ENCODE results near the gene ATP8B3. TPM values are rescaled to one million over a fixed set of nuclear protein-coding genes. Genes with fewer than 3 reads are reported as not detected.

ATP8B3 gene
- total RNA-seq: 10 to 100 TPM in 1 of 7 donors, 1 to 10 TPM in 6; 5.4 to 10.1 (median 7.3) TPM
- polyA plus RNA-seq: 1 to 10 TPM; 1.9 to 3.9 (median 2.3) TPM
- long read RNA-seq, donor 1: 0 reads
- long read RNA-seq, donor 2: 0 reads

DNA sequence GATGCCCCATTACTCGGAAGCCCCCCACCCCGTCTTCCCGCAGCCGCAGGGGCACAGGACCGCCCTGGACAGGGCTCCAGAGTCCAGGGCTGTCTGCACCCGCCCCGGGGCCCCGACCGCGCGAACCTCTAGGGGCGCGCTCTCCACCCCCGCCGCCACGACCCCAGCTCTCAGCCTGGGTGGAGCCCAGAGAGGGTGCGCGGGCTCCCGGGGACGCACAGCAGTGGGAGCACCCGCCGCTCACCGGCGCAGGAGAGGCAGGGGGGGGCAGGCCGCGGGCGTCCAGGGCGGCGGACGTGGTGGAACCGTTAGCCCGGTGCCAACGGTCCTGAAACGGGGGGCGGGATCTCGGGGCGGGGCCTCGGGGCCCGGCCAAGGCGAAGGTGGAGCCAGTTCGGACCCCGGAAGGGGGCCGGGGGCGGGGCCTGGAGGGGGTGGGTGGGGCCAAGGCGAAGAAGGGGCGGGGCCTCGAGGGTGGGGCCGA, at the start of gene ATP8B3:
Gene ATP8B3, minus strand, starts transcription at position 335 of the 484 bp plus-strand sequence. CDS start 540 bp downstream, outside the sequence.
- Histone ChIP-seq H3K27ac (peak within 1 kb of the TSS; percentile 68 to 93 (median 83)), H3K27me3 (replicated peaks in 1 of 7) (no peaks in the 10 kb centered on the region), H3K4me1 (peaks cover 10 to 46% (median 31%) of the 10 kb centered on the region in 6 donors), H3K9me3 (no peaks in the 10 kb centered on the region), H3K36me3 (peaks cover 0 to 30% (median 25%) of the 10 kb centered on the region in 6 donors), H3K4me3 (peak within 1 kb of the TSS; percentile 45 to 81 (median 51))
- no peak for DNase-seq
- 1 to 4% (median 2%) methylated on average over 9 to 48 of the region's 48 CpGs for WGBS, 5 donors
- TF ChIP-seq POLR2A (IDR thresholded peaks at IDR 0.05) (no peak), CTCF (IDR thresholded peaks at IDR 0.05 in 8 of 11, conservative IDR thresholded peaks at IDR 0.05 in 3 of 11) (peak in 8 of 11 experiments; percentile 12 to 51 (median 30))
- intact Hi-C loops (cut with DNase I; ENCODE audit: low total_unique reads): no loop called here

DNA sequence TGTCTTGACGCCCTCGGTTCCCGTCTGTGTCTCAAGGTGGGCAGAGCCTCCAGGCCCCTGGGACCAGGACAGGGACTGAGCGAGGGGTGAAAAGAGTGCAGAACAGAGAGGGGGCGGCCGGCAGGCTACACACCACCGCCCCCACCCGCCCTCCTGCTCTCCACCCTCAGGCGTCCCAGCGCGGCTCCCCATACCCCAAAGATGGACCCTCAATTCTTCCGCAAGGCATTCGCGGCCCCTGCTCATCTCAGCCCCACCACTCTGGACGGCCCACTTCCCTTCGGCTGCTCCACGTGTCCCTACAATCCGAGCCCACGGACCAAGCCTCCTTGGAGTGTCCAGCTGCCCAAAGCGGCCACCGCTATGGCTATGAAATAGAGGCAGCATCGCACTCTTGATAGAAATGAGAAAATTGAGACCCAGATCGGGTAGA, 49.5 kb upstream of the ATP8B3 start:
- H3K9me3 ChIP-seq: no peaks in the 10 kb centered on the region
- no peaks in the 10 kb centered on the region for H3K36me3 ChIP-seq
- WGBS, 5 donors: 32 to 51% (median 37%) methylated on average over 20 to 23 of the region's 23 CpGs
- intact Hi-C loops (cut with DNase I; ENCODE audit: low total_unique reads): no loop called here
- no peak for TF ChIP-seq CTCF (IDR thresholded peaks at IDR 0.05 in 8 of 11, conservative IDR thresholded peaks at IDR 0.05 in 3 of 11)
- no peak for TF ChIP-seq POLR2AphosphoS5 (IDR thresholded peaks at IDR 0.05)
- no peak for TF ChIP-seq POLR2A (IDR thresholded peaks at IDR 0.05)
- peak overlapping the region; percentile 48 to 99 (median 88) for H3K27ac ChIP-seq
- peaks cover 34 to 75% (median 70%) of the 10 kb centered on the region in 6 donors for H3K4me1 ChIP-seq
- H3K4me3 ChIP-seq: peak overlapping the region; percentile 74 to 92 (median 81)
- DNase-seq: no peak
- H3K27me3 ChIP-seq (replicated peaks in 1 of 7): no peaks in the 10 kb centered on the region

- H3K27me3 ChIP-seq (replicated peaks in 1 of 7): no peaks in the 10 kb centered on the region
- peaks cover 40 to 82% (median 76%) of the 10 kb centered on the region in 6 donors for H3K4me1 ChIP-seq
- intact Hi-C loops (cut with DNase I; ENCODE audit: low total_unique reads): no loop called here
- no peak for TF ChIP-seq POLR2AphosphoS5 (IDR thresholded peaks at IDR 0.05)
- no peak for TF ChIP-seq POLR2A (IDR thresholded peaks at IDR 0.05)
- TF ChIP-seq CTCF (IDR thresholded peaks at IDR 0.05 in 8 of 11, conservative IDR thresholded peaks at IDR 0.05 in 3 of 11): no peak
- DNase-seq: no peak
- peak overlapping the region in 6 of 8 donors; percentile 19 to 99 (median 98) for H3K27ac ChIP-seq
- peak overlapping the region in 6 of 8 donors; percentile 74 to 92 (median 81) for H3K4me3 ChIP-seq
- H3K36me3 ChIP-seq: no peaks in the 10 kb centered on the region
- no peaks in the 10 kb centered on the region for H3K9me3 ChIP-seq
- 57 to 71% (median 67%) methylated on average over 26 to 28 of the region's 28 CpGs for WGBS, 5 donors
Measured at GRCh38 chr19:1860821-1861598, 48.9 kb upstream of the ATP8B3 start.

Measured in spleen (tissue), 13 donors.